HG02973 (cell line): ENCODE data around the gene WTIP.
"Not testable (repeated sequence)": the region's sequence is repeated elsewhere in the genome, so short reads cannot be mapped to it uniquely, and the experiment has no call there.

Experiments used
- ATAC-seq: cut with Tn5 transposase; IDR thresholded peaks from one replicate; pipeline ENCODE4 v1.9.1; 2021; ENCODE audit warnings: moderate library complexity; ENCODE audit not compliant: unreplicated experiment

The WTIP gene

GRCh38 chr19:34480971-34481841 is at the start of gene WTIP:
Gene WTIP (plus strand): TSS chr19:34481758. CDS start chr19:34481975, 217 bp downstream.
- no peak for ATAC-seq

- ATAC-seq, result no peak
Measured at GRCh38 chr19:34432797-34433196, 48.8 kb upstream of the WTIP start.

GRCh38 chr19:34436716-34437115 is 44.8 kb upstream of the WTIP start:
- no peak for ATAC-seq

- no peak for ATAC-seq
Measured at GRCh38 chr19:34448191-34448590, 33.4 kb upstream of the WTIP start.

GRCh38 chr19:34452723-34453122 is 28.8 kb upstream of the WTIP start:
- ATAC-seq, result no peak

GRCh38 chr19:34454091-34454490 is 27.5 kb upstream of the WTIP start:
- ATAC-seq, result no peak

- ATAC-seq, result no peak
Measured at GRCh38 chr19:34454685-34455084, 26.9 kb upstream of the WTIP start.

GRCh38 chr19:34455783-34456480 is 25.6 kb upstream of the WTIP start:
- not testable (repeated sequence) for ATAC-seq

GRCh38 chr19:34457446-34457845 is 24.1 kb upstream of the WTIP start:
- no peak for ATAC-seq

- ATAC-seq, result no peak
Measured at GRCh38 chr19:34458677-34459076, 22.9 kb upstream of the WTIP start.

GRCh38 chr19:34459614-34460013 is 21.9 kb upstream of the WTIP start:
- ATAC-seq, result no peak

- no peak for ATAC-seq
Measured at GRCh38 chr19:34461375-34462100, 20.0 kb upstream of the WTIP start.

- ATAC-seq, result not testable (repeated sequence)
Measured at GRCh38 chr19:34464785-34465184, 16.8 kb upstream of the WTIP start.

GRCh38 chr19:34468409-34468808 is 13.1 kb upstream of the WTIP start:
- ATAC-seq, result no peak

- ATAC-seq, result not testable (repeated sequence)
Measured at GRCh38 chr19:34469026-34469425, 12.5 kb upstream of the WTIP start.

GRCh38 chr19:34471906-34472700 is 9.5 kb upstream of the WTIP start:
- ATAC-seq, result no peak

- ATAC-seq, result no peak
Measured at GRCh38 chr19:34474233-34474989, 7.1 kb upstream of the WTIP start.

GRCh38 chr19:34475026-34475974 is 6.3 kb upstream of the WTIP start:
- no peak for ATAC-seq
